HEK293 (cell line): ENCODE measurements around the gene TUT1.

ENCODE experiments used
- BCL11A ChIP-seq: fragments of 450-650 bp; formaldehyde crosslinking; IDR thresholded peaks from 2 replicates; pipeline ENCODE4 v1.5.1; 2016; ENCODE audit warnings: low read depth, missing biosample characterization, missing genetic modification characterization
- CTCF ChIP-seq: fragments of 450-650 bp; formaldehyde crosslinking; IDR thresholded peaks from 2 replicates; pipeline ENCODE4 v1.5.1; 2016; ENCODE audit warnings: missing biosample characterization, missing genetic modification characterization
- SCRT1 ChIP-seq: fragments of 450-650 bp; formaldehyde crosslinking; IDR thresholded peaks from 2 replicates; pipeline ENCODE4 v1.5.1; 2016; ENCODE audit warnings: missing biosample characterization, missing genetic modification characterization, borderline replicate concordance
- ZBTB7A ChIP-seq: fragments of 450-650 bp; formaldehyde crosslinking; IDR thresholded peaks from 2 replicates; pipeline ENCODE4 v1.5.1; 2016; ENCODE audit warnings: low read depth, missing biosample characterization, missing genetic modification characterization
- ZNF138 ChIP-seq: fragments of 450-650 bp; formaldehyde crosslinking; IDR thresholded peaks from 2 replicates; pipeline ENCODE4 v1.5.1; 2016; ENCODE audit warnings: missing biosample characterization, missing genetic modification characterization, borderline replicate concordance
- ZNF211 ChIP-seq: fragments of 450-650 bp; formaldehyde crosslinking; IDR thresholded peaks from 2 replicates; pipeline ENCODE4 v1.5.1; 2016; ENCODE audit warnings: low read depth, missing biosample characterization, missing genetic modification characterization
- ZNF292 ChIP-seq: fragments of 450-650 bp; formaldehyde crosslinking; IDR thresholded peaks from 2 replicates; pipeline ENCODE4 v1.5.1; 2016; ENCODE audit warnings: low read depth, missing biosample characterization, missing genetic modification characterization, borderline replicate concordance
- ZNF701 ChIP-seq: fragments of 450-650 bp; formaldehyde crosslinking; IDR thresholded peaks from 2 replicates; pipeline ENCODE4 v1.5.1; 2016; ENCODE audit warnings: missing biosample characterization, missing genetic modification characterization
- TF ChIP-seq, protein P1 (sequence below): fragments of 450-650 bp; formaldehyde crosslinking; IDR thresholded peaks from 2 replicates; pipeline ENCODE4 v1.5.1; 2016; ENCODE audit warnings: missing biosample characterization, missing genetic modification characterization

- TF ChIP-seq ZNF292 (tag by site-specific recombination), result no peak
- no peak for TF ChIP-seq CTCF (tag by site-specific recombination)
- no peak for TF ChIP-seq BCL11A (tag by site-specific recombination)
- TF ChIP-seq, protein P1, sequence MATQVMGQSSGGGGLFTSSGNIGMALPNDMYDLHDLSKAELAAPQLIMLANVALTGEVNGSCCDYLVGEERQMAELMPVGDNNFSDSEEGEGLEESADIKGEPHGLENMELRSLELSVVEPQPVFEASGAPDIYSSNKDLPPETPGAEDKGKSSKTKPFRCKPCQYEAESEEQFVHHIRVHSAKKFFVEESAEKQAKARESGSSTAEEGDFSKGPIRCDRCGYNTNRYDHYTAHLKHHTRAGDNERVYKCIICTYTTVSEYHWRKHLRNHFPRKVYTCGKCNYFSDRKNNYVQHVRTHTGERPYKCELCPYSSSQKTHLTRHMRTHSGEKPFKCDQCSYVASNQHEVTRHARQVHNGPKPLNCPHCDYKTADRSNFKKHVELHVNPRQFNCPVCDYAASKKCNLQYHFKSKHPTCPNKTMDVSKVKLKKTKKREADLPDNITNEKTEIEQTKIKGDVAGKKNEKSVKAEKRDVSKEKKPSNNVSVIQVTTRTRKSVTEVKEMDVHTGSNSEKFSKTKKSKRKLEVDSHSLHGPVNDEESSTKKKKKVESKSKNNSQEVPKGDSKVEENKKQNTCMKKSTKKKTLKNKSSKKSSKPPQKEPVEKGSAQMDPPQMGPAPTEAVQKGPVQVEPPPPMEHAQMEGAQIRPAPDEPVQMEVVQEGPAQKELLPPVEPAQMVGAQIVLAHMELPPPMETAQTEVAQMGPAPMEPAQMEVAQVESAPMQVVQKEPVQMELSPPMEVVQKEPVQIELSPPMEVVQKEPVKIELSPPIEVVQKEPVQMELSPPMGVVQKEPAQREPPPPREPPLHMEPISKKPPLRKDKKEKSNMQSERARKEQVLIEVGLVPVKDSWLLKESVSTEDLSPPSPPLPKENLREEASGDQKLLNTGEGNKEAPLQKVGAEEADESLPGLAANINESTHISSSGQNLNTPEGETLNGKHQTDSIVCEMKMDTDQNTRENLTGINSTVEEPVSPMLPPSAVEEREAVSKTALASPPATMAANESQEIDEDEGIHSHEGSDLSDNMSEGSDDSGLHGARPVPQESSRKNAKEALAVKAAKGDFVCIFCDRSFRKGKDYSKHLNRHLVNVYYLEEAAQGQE (tag by site-specific recombination), result no peak
- no peak for TF ChIP-seq ZNF138 (tag by site-specific recombination)
- no peak for TF ChIP-seq ZBTB7A (tag by site-specific recombination)
- no peak for TF ChIP-seq ZNF701 (tag by site-specific recombination)
- no peak for TF ChIP-seq ZNF211 (tag by site-specific recombination)
- no peak for TF ChIP-seq SCRT1
These were observed 26.1 kb downstream of the TUT1 start for GRCh38 chr11:62565100-62565802.
